H1 (cell line): ENCODE results near the gene ID2. TPM values are rescaled to one million over a fixed set of nuclear protein-coding genes. Genes with fewer than 3 reads are reported as not detected.

ENCODE experiments used
- CTCF ChIA-PET: fragments of 300-600 bp; sonication (Branson Sonifier 250); formaldehyde crosslinking; loops from one replicate; lab custom pipeline; 2021; ENCODE audit not compliant: partially characterized antibody; lab: Charles Lee
- POLR2A ChIA-PET: fragments of 300-600 bp; sonication (Branson Sonifier 250); formaldehyde crosslinking; loops from one replicate; lab custom pipeline; 2021; ENCODE audit warnings: inconsistent platforms; ENCODE audit not compliant: partially characterized antibody; lab: Charles Lee
- DNase-seq, 2 experiments: peaks; one replicate each; pipeline versions ENCODE4 v3.0.0 to v3.0.0-alpha.2; 2010 to 2022; ENCODE audit warnings: low spot score in 2 of 2, low read depth in 1 of 2, mixed read lengths in 1 of 2
- FAIRE-seq: peaks from 2 replicates; lab custom pipeline; 2011; peaks lifted over from hg19 to GRCh38; lab: Jason Lieb, UNC
- H2AFZ ChIP-seq: 2 replicates; pipeline ENCODE4 v1.8.1; 2012; ENCODE audit warnings: low read length, inconsistent platforms
- H2AK5ac ChIP-seq: 2 replicates; pipeline ENCODE4 v1.6.1; 2013; ENCODE audit warnings: low read depth, low read length
- H2BK120ac ChIP-seq: replicated peaks from 2 replicates; pipeline ENCODE3; 2013; ENCODE audit warnings: low read depth, low read length, inconsistent platforms
- H2BK12ac ChIP-seq: 2 replicates; pipeline ENCODE4 v1.6.1; 2013; ENCODE audit warnings: low read depth, low read length
- H2BK15ac ChIP-seq: 2 replicates; pipeline ENCODE4 v1.6.1; 2013; ENCODE audit warnings: low read length
- H2BK20ac ChIP-seq: 2 replicates; pipeline ENCODE4 v1.6.1; 2013; ENCODE audit warnings: low read length
- H2BK5ac ChIP-seq: 2 replicates; pipeline ENCODE4 v1.6.1; 2013; ENCODE audit warnings: low read depth, low read length
- H3K14ac ChIP-seq: 2 replicates; pipeline ENCODE4 v1.6.1; 2013; ENCODE audit warnings: inconsistent platforms; ENCODE audit not compliant: insufficient read length
- H3K18ac ChIP-seq: 2 replicates; pipeline ENCODE4 v1.6.1; 2013; ENCODE audit warnings: low read length; ENCODE audit errors: extremely low read depth
- H3K23ac ChIP-seq: 2 replicates; pipeline ENCODE4 v1.6.1; 2013; ENCODE audit warnings: inconsistent platforms; ENCODE audit not compliant: insufficient read length
- H3K23me2 ChIP-seq: 2 replicates; pipeline ENCODE4 v1.6.1; 2013; ENCODE audit warnings: low read depth, low read length
- H3K27ac ChIP-seq: 2 replicates; pipeline ENCODE4 v1.6.1; 2011; ENCODE audit warnings: low read depth, low read length, inconsistent platforms
- H3K27me3 ChIP-seq, 4 experiments: replicated peaks in 1 of 4; 1 replicate in 1 of 4; 2 replicates in 3 of 4; pipeline versions ENCODE4 v1.6.1 to v1.8.1; 2011 to 2013; ENCODE audit warnings: low read length in 3 of 4, mild to moderate bottlenecking in 3 of 4, inconsistent platforms in 2 of 4, mixed read lengths in 2 of 4, moderate library complexity in 1 of 4; ENCODE audit not compliant: control insufficient read depth in 3 of 4, insufficient read depth in 3 of 4; ENCODE audit errors: extremely low read depth in 1 of 4
- H3K36me3 ChIP-seq, 4 experiments: 2 replicates each; pipeline versions ENCODE4 v1.6.1 to v1.8.1; 2011 to 2013; ENCODE audit warnings: mild to moderate bottlenecking in 4 of 4, low read length in 3 of 4, moderate library complexity in 2 of 4, control low read depth in 1 of 4, inconsistent platforms in 1 of 4; ENCODE audit not compliant: insufficient read depth in 4 of 4, control insufficient read depth in 2 of 4
- H3K4ac ChIP-seq: replicated peaks from 2 replicates; pipeline ENCODE3; 2013; ENCODE audit warnings: low read length, low read depth, mixed read lengths, inconsistent platforms; ENCODE audit not compliant: insufficient read length
- H3K4me1 ChIP-seq, 4 experiments: replicated peaks in 1 of 4; 1 replicate in 1 of 4; 2 replicates in 3 of 4; pipeline versions ENCODE4 v1.6.1 to v1.8.1; 2011 to 2013; ENCODE audit warnings: low read length in 3 of 4, inconsistent platforms in 2 of 4, mixed read lengths in 1 of 4; ENCODE audit not compliant: insufficient read depth in 4 of 4, control insufficient read depth in 3 of 4
- H3K4me2 ChIP-seq, 2 experiments: 2 replicates each; pipeline versions ENCODE4 v1.6.1 to v1.8.1; 2011 to 2013; ENCODE audit warnings: low read depth in 2 of 2, low read length in 2 of 2, control low read depth in 1 of 2, inconsistent platforms in 1 of 2, mild to moderate bottlenecking in 1 of 2; ENCODE audit not compliant: insufficient read depth in 1 of 2
- H3K4me3 ChIP-seq, 4 experiments: fragments of 200-600, 300-600 bp in 1 of 4; sonication (generic), shearing (Covaris generic), sonication (Bioruptor Twin) in 1 of 4; 2 replicates each; pipeline versions ENCODE4 v1.5.1 to v1.8.1; 2011 to 2016; ENCODE audit warnings: low read length in 4 of 4, low read depth in 3 of 4, control low read depth in 2 of 4, inconsistent platforms in 2 of 4, mild to moderate bottlenecking in 2 of 4, mixed read lengths in 1 of 4, moderate library complexity in 1 of 4; ENCODE audit not compliant: insufficient read depth in 2 of 4; ENCODE audit errors: extremely low read depth in 1 of 4
- H3K56ac ChIP-seq: replicated peaks from 2 replicates; pipeline ENCODE3; 2013; ENCODE audit warnings: low read depth, mild to moderate bottlenecking, mixed read lengths, low read length, inconsistent platforms; ENCODE audit not compliant: insufficient read length
- H3K79me1 ChIP-seq: 2 replicates; pipeline ENCODE4 v1.6.1; 2013; ENCODE audit warnings: low read depth, low read length, control low read depth
- H3K79me2 ChIP-seq, 2 experiments: 2 replicates each; pipeline versions ENCODE4 v1.6.1 to v1.8.1; 2012 to 2013; ENCODE audit warnings: low read length in 2 of 2, mild to moderate bottlenecking in 2 of 2, inconsistent platforms in 1 of 2; ENCODE audit not compliant: insufficient read depth in 2 of 2, control insufficient read depth in 1 of 2
- H3K9ac ChIP-seq, 4 experiments: replicated peaks in 1 of 4; 1 replicate in 1 of 4; 2 replicates in 3 of 4; pipeline versions ENCODE4 v1.6.1 to v1.8.1; 2011 to 2013; ENCODE audit warnings: low read depth in 3 of 4, low read length in 3 of 4, control low read depth in 2 of 4, mild to moderate bottlenecking in 2 of 4, moderate library complexity in 2 of 4, inconsistent platforms in 1 of 4; ENCODE audit errors: extremely low read depth in 1 of 4
- H3K9me3 ChIP-seq, 2 experiments: 2 replicates each; pipeline versions ENCODE4 v1.6.1 to v1.8.1; 2012 to 2013; ENCODE audit warnings: mild to moderate bottlenecking in 2 of 2, moderate library complexity in 2 of 2, control low read depth in 1 of 2, inconsistent platforms in 1 of 2, low read depth in 1 of 2, low read length in 1 of 2, mixed read lengths in 1 of 2; ENCODE audit not compliant: insufficient read depth in 2 of 2
- H4K20me1 ChIP-seq, 2 experiments: replicated peaks in 1 of 2; 2 replicates each; pipeline versions ENCODE3 to v1.8.1; 2011 to 2013; ENCODE audit warnings: inconsistent platforms in 2 of 2, low read length in 2 of 2, mild to moderate bottlenecking in 1 of 2; ENCODE audit not compliant: insufficient read depth in 2 of 2, control insufficient read depth in 1 of 2
- H4K5ac ChIP-seq: 2 replicates; pipeline ENCODE4 v1.6.1; 2013; ENCODE audit warnings: low read length, low read depth, mixed read lengths, inconsistent platforms; ENCODE audit not compliant: insufficient read length
- H4K8ac ChIP-seq: 2 replicates; pipeline ENCODE4 v1.8.0; 2013; ENCODE audit warnings: mild to moderate bottlenecking, moderate library complexity, low read length, inconsistent platforms; ENCODE audit not compliant: insufficient read depth; ENCODE audit errors: extremely low read depth
- H4K91ac ChIP-seq: replicated peaks from 2 replicates; pipeline ENCODE3; 2013; ENCODE audit warnings: low read length, mixed read lengths, inconsistent platforms; ENCODE audit not compliant: insufficient read length
- FOSL1 ChIP-seq: IDR thresholded peaks from 2 replicates; pipeline ENCODE4 v1.6.1; 2011; ENCODE audit warnings: mild to moderate bottlenecking, low read depth, low read length, moderate library complexity; ENCODE audit not compliant: insufficient read depth
- WGBS, 2 experiments: shearing (Covaris generic) in 1 of 2; methylation state at CpG; one replicate each; pipeline versions ENCODE4 v1.1.6 to v1.1.7; 2013 to 2015; ENCODE audit warnings: low lambda C conversion rate in 2 of 2, mixed read lengths in 2 of 2, inconsistent platforms in 1 of 2, low coverage in 1 of 2, missing lambda C conversion rate in 1 of 2; ENCODE audit not compliant: insufficient replicate concordance in 2 of 2, insufficient coverage in 1 of 2, insufficient read length in 1 of 2; ENCODE audit errors: extremely low coverage in 1 of 2, missing lambda C conversion rate in 1 of 2; 5-methylcytosine and 5-hydroxymethylcytosine counted together
- polyA plus RNA-seq, 7 experiments: library from polyadenylated mRNA; depleted of rRNA in 3 of 7; stranded (reverse) in 5 of 7; unstranded in 2 of 7; fragments of >200 nt in 5 of 7; fragments of 200-250 nt in 2 of 7; gene quantifications; 1 replicate in 5 of 7; 2 replicates in 1 of 7; 4 replicates in 1 of 7; pipeline versions ENCODE4 v1.2.1 to v1.2.3, GENCODE V29; 2011 to 2013; ENCODE audit warnings: missing spikeins in 2 of 7, mixed read lengths in 2 of 7
- total RNA-seq: library from RNA; stranded (reverse); fragmentation: NEBNext Ultra II Directional; extraction: Animal tissue kit (Norgen Biotek cat#: 25700); gene quantifications from 2 replicates; pipeline ENCODE4 v1.2.1, GENCODE V29; 2021

ID2 gene
- total and polyA plus RNA-seq, 2 of the 8 experiments (the other 6 are each of a cell fraction or from before 2014, with no cell fraction given) = 36.7 to 214 TPM

GRCh38 chr2:8671176-8671575 is 10.7 kb upstream of the ID2 start:
- Histone ChIP-seq H4K8ac (no peak overlapping the region), H3K4me3 (no peak overlapping the region), H3K56ac (no peak overlapping the region), H4K20me1 (no peaks in the 10 kb centered on the region), H2BK120ac (no peak overlapping the region), H3K4me2 (no peak overlapping the region), H2BK12ac (no peak overlapping the region), H4K91ac (no peak overlapping the region), H3K9ac (no peak overlapping the region), H4K5ac (no peak overlapping the region), H3K79me2 (no peaks in the 10 kb centered on the region), H3K18ac (no peak overlapping the region), H3K14ac (no peak overlapping the region), H2AFZ (no peak overlapping the region), H3K4me1 (peaks cover 0 to 6% (median 2%) of the 10 kb centered on the region in 4 experiments; a peak in 4 of 7 replicates), H3K23ac (no peak overlapping the region), H3K4ac (no peak overlapping the region), H3K27me3 (peaks cover 7 to 21% (median 17%) of the 10 kb centered on the region in 4 experiments), H3K27ac (no peak overlapping the region), H2BK15ac (no peak overlapping the region), H2BK20ac (no peak overlapping the region), H2BK5ac (no peak overlapping the region), H2AK5ac (no peak overlapping the region), H3K36me3 (peaks cover 0 to 2% (median 0%) of the 10 kb centered on the region in 4 experiments; a peak in 1 of 8 replicates), H3K23me2 (peaks cover 10% of the 10 kb centered on the region; the same call in 1 of the 2 replicates), H3K79me1 (no peaks in the 10 kb centered on the region), H3K9me3 (peaks cover 8 to 9% of the 10 kb centered on the region in 2 experiments)
- ChIA-PET POLR2A (no interaction called here), CTCF (no interaction called here)
- no peak for DNase-seq
- no peak for FAIRE-seq
- no peak for TF ChIP-seq FOSL1
- 88% methylated on average over 7 of the region's 8 CpGs; no CpG with 5 or more reads in 1 of the 2 experiments for WGBS, 2 experiments
